K562 (cell line): ENCODE measurements around the gene TPGS2. TPM values are rescaled to one million over a fixed set of nuclear protein-coding genes. Genes with fewer than 3 reads are reported as not detected.

Source experiments
- ATAC-seq: fragments of 200-7000 bp; cut with Tn5 transposase; 3 replicates; pipeline ENCODE4 v1.9.1; 2020; ENCODE audit warnings: moderate library complexity
- BruUV-seq: library from RNA; stranded (reverse); fragments of 400-500 nt; replicated peaks from 2 replicates; lab custom pipeline; 2021; lab: Mats Ljungman, UMichigan
- CTCF ChIA-PET: fragments of 300-600 bp; formaldehyde crosslinking; extraction: SDS; loops from one replicate; lab custom pipeline; 2021; ENCODE audit warnings: low intra/inter-chr PET ratio; lab: Yijun Ruan, JAX
- POLR2A ChIA-PET: fragments of 300-600, 350-650 bp; sonication (Branson Sonifier 250); formaldehyde crosslinking; extraction: SDS; loops from one replicate; lab custom pipeline; 2021; ENCODE audit warnings: antibody characterized with exemption, inconsistent platforms; lab: Yijun Ruan, JAX
- DNase-seq, 4 experiments: peaks; one replicate each; pipeline versions ENCODE4 v3.0.0 to v3.0.0-alpha.2; 2011 to 2018; ENCODE audit warnings: low spot score in 3 of 4, mixed read lengths in 3 of 4; ENCODE audit errors: extremely low read depth in 1 of 4
- FAIRE-seq: peaks from 2 replicates; lab custom pipeline; 2011; peaks lifted over from hg19 to GRCh38; lab: Jason Lieb, UNC
- H2AFZ ChIP-seq: 2 replicates; pipeline ENCODE4 v1.6.0; 2011; ENCODE audit warnings: low read depth, low read length, control low read depth, inconsistent platforms
- H3K27ac ChIP-seq: fragments of 200-600 bp; 3 replicates; pipeline ENCODE4 v1.8.0; 2011; ENCODE audit warnings: low read depth, mild to moderate bottlenecking, control low read depth, inconsistent platforms, low read length, moderate library complexity, mixed read lengths; ENCODE audit errors: extremely low read depth
- H3K27me3 ChIP-seq, 2 experiments: fragments of 300-600 bp in 1 of 2; 2 replicates in 1 of 2; 3 replicates in 1 of 2; pipeline versions ENCODE4 v1.6.0 to v1.8.0; 2011; ENCODE audit warnings: inconsistent platforms in 2 of 2, low read length in 2 of 2, mild to moderate bottlenecking in 1 of 2, mixed read lengths in 1 of 2, moderate library complexity in 1 of 2; ENCODE audit not compliant: control insufficient read depth in 2 of 2, insufficient read depth in 2 of 2
- H3K36me3 ChIP-seq: fragments of 300-600 bp; 3 replicates; pipeline ENCODE4 v1.8.0; 2011; ENCODE audit warnings: mild to moderate bottlenecking, low read length, inconsistent platforms; ENCODE audit not compliant: control insufficient read depth, insufficient read depth
- H3K4me1 ChIP-seq, 2 experiments: fragments of 200-600 bp in 1 of 2; replicated peaks in 1 of 2; 2 replicates in 1 of 2; 3 replicates in 1 of 2; pipeline versions ENCODE4 v1.5.1 to v1.8.0; 2011; ENCODE audit warnings: inconsistent platforms in 2 of 2, low read length in 2 of 2, mild to moderate bottlenecking in 1 of 2, mixed read lengths in 1 of 2, moderate library complexity in 1 of 2; ENCODE audit not compliant: control insufficient read depth in 2 of 2, insufficient read depth in 2 of 2
- H3K4me2 ChIP-seq: 2 replicates; pipeline ENCODE4 v1.6.1; 2011; ENCODE audit warnings: low read length, control low read depth, inconsistent platforms, mixed read lengths; ENCODE audit not compliant: insufficient read depth
- H3K4me3 ChIP-seq: fragments of 200-600 bp; sonication (generic), shearing (Covaris generic); 2 replicates; pipeline ENCODE4 v1.5.1; 2016; ENCODE audit warnings: control low read depth, inconsistent platforms
- H3K79me2 ChIP-seq: fragments of 200-600 bp; 3 replicates; pipeline ENCODE4 v1.8.0; 2011; ENCODE audit warnings: low read length, inconsistent platforms; ENCODE audit not compliant: control insufficient read depth, insufficient read depth
- H3K9ac ChIP-seq, 2 experiments: 2 replicates each; pipeline versions ENCODE4 v1.6.0 to v1.6.1; 2011; ENCODE audit warnings: low read depth in 2 of 2, low read length in 2 of 2, control low read depth in 1 of 2, inconsistent platforms in 1 of 2, mild to moderate bottlenecking in 1 of 2, mixed read lengths in 1 of 2; ENCODE audit not compliant: insufficient read depth in 1 of 2
- H3K9me1 ChIP-seq: one replicate; pipeline ENCODE4 v1.6.0; 2011; ENCODE audit warnings: inconsistent platforms, mild to moderate bottlenecking, low read length, moderate library complexity; ENCODE audit not compliant: control insufficient read depth, insufficient read depth
- H3K9me3 ChIP-seq: replicated peaks from 2 replicates; pipeline ENCODE4 v1.5.1; 2011; ENCODE audit warnings: low read depth, low read length, inconsistent platforms; ENCODE audit not compliant: control insufficient read depth, insufficient read depth
- H4K20me1 ChIP-seq: replicated peaks from 2 replicates; pipeline ENCODE4 v1.6.1; 2011; ENCODE audit warnings: low read length, inconsistent platforms, mixed read lengths; ENCODE audit not compliant: control insufficient read depth, insufficient read depth
- FOS ChIP-seq: IDR thresholded peaks from 3 replicates; pipeline ENCODE4 v1.6.1; 2011; ENCODE audit not compliant: insufficient read length; ENCODE audit errors: extremely low read depth
- HDGF ChIP-seq: fragments of 450-650 bp; IDR thresholded peaks from 2 replicates; pipeline ENCODE4 v1.6.1; 2016
- KLF16 ChIP-seq: IDR thresholded peaks from 2 replicates; pipeline ENCODE4 v1.6.1; 2016; ENCODE audit warnings: antibody characterized with exemption
- LCOR ChIP-seq: sonication (generic); formaldehyde crosslinking; IDR thresholded peaks from 2 replicates; pipeline ENCODE4 v1.8.0; 2022; ENCODE audit warnings: mild to moderate bottlenecking, missing genetic modification reagents
- NCOR1 ChIP-seq: fragments of 450-650 bp; IDR thresholded peaks from 2 replicates; pipeline ENCODE4 v1.6.1; 2016; ENCODE audit warnings: mild to moderate bottlenecking, moderate library complexity
- NELFE ChIP-seq: IDR thresholded peaks from 2 replicates; pipeline ENCODE4 v1.6.1; 2011; ENCODE audit warnings: mild to moderate bottlenecking; ENCODE audit not compliant: insufficient read depth, insufficient read length
- NFIC ChIP-seq: fragments of 450-650 bp; IDR thresholded peaks from 2 replicates; pipeline ENCODE4 v1.6.1; 2017; ENCODE audit warnings: mild to moderate bottlenecking, inconsistent platforms
- SIRT6 ChIP-seq: IDR thresholded peaks from one replicate; pipeline ENCODE4 v1.6.1; 2012; ENCODE audit warnings: low read depth, mild to moderate bottlenecking, control low read depth, inconsistent platforms, low read length, moderate library complexity
- TAL1 ChIP-seq: fragments of 450-650 bp; IDR thresholded peaks from 2 replicates; pipeline ENCODE4 v1.6.1; 2016; ENCODE audit warnings: mild to moderate bottlenecking
- XRCC5 ChIP-seq: fragments of 200-400 bp; formaldehyde crosslinking; IDR thresholded peaks from 2 replicates; pipeline ENCODE4 v1.6.1; 2017; ENCODE audit warnings: low read depth, mild to moderate bottlenecking, low read length
- ZFP36 ChIP-seq: fragments of 150-350 bp; IDR thresholded peaks from 2 replicates; pipeline ENCODE4 v1.6.1; 2018; ENCODE audit warnings: low read length, low read depth; ENCODE audit not compliant: partially characterized antibody
- ZNF212 ChIP-seq: fragments of 450-650 bp; formaldehyde crosslinking; IDR thresholded peaks from 2 replicates; pipeline ENCODE4 v1.4.0; 2020; ENCODE audit warnings: mild to moderate bottlenecking
- ZNF431 ChIP-seq: sonication (generic); formaldehyde crosslinking; IDR thresholded peaks from 2 replicates; pipeline ENCODE4 v1.8.0; 2022; ENCODE audit warnings: mild to moderate bottlenecking, missing genetic modification reagents
- ZNF644 ChIP-seq: fragments of 200-800 bp; sonication (Bioruptor generic); IDR thresholded peaks from 2 replicates; pipeline ENCODE4 v1.6.1; 2016; ENCODE audit warnings: low read depth, missing genetic modification characterization, missing compliant biosample characterization
- WGBS: fragments of 100-300 bp; shearing (Covaris generic); methylation state at CpG from one replicate; pipeline ENCODE4 v1.1.6; 2016; ENCODE audit warnings: low coverage, mixed read lengths; ENCODE audit not compliant: insufficient coverage; ENCODE audit errors: missing lambda C conversion rate; 5-methylcytosine and 5-hydroxymethylcytosine counted together
- in situ Hi-C: fragments of 300-500 bp; cut with MboI; formaldehyde crosslinking; loops from 4 replicates; pipeline ENCODE4 v1.15.0; 2018; ENCODE audit warnings: inconsistent platforms, mixed read lengths
- intact Hi-C: fragments of 100-400 bp; cut with micrococcal nuclease; formaldehyde crosslinking; loops from 2 replicates; pipeline ENCODE4 v1.14.2; 2022
- polyA plus RNA-seq, 8 experiments: library from polyadenylated mRNA; depleted of rRNA in 4 of 8; stranded (reverse) in 5 of 8; unstranded in 3 of 8; fragments of >200 nt; fragmentation: Nextera tagmentation in 2 of 8; fragmentation: Illumina TruSeq in 1 of 8; extraction: Ambion mirVana in 2 of 8; extraction: Trizol in 1 of 8; gene quantifications; 2 replicates each; pipeline versions ENCODE4 v1.2.1 to v1.2.3, GENCODE V29; 2011 to 2014; ENCODE audit warnings: inconsistent platforms in 1 of 8, missing spikeins in 1 of 8
- total RNA-seq, 7 experiments: library from RNA; depleted of rRNA in 6 of 7; stranded (reverse); fragments of >200 nt in 6 of 7; fragmentation: Illumina TruSeq in 2 of 7; extraction: Trizol in 2 of 7; gene quantifications; 2 replicates each; pipeline versions ENCODE4 v1.2.1 to v1.2.3, GENCODE V29; 2011 to 2021; ENCODE audit warnings: low replicate concordance in 1 of 7
- TF ChIP-seq, protein P1 (sequence below): conservative IDR thresholded peaks from 2 replicates; pipeline ENCODE4 v1.6.1; 2011; ENCODE audit warnings: low read depth, mild to moderate bottlenecking, low read length; ENCODE audit not compliant: control insufficient read depth
- TF ChIP-seq, protein P2 (sequence below): sonication (generic); formaldehyde crosslinking; IDR thresholded peaks from 2 replicates; pipeline ENCODE4 v1.8.0; 2022; ENCODE audit warnings: missing genetic modification reagents, mild to moderate bottlenecking, borderline replicate concordance
- TF ChIP-seq, protein P3 (sequence below): fragments of 250-450 bp; sonication (Bioruptor Pico); IDR thresholded peaks from 2 replicates; pipeline ENCODE4 v1.8.0; 2022; ENCODE audit warnings: inconsistent platforms

TPGS2 gene
- total and polyA plus RNA-seq, 9 of the 15 experiments (the other 6 are each of a cell fraction or from before 2014, with no cell fraction given), result 94.2 to 449 (median 134) TPM

DNA sequence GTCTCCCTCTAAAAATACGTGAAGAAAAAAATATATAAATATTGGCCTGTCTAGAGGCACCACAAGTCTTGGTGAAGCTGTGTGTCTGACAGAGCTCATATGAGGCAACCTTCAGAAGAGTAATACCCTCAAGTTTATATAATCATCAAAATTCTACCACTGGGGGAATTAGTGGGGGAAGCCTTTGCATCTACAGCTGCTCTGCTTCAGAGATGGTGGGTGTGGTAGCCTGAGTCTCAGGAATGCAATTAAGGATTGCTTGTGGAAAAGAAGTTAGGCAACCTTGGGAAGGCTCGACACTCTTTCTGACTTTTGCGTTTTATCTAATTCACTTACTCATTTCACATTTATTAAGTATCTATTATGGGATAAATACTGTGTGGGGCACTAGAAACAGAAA lies 17.4 kb downstream of the TPGS2 start:
- in situ Hi-C loops, result no loop called here
- Histone ChIP-seq H3K9ac (no peak overlapping the region), H3K27ac (no peak overlapping the region)
- POLR2A ChIA-PET, result interaction anchor here (0.6 to 1.1 kb wide), 2 partner anchors 11 to 14 kb away, joined by 3 to 6 read pairs; no protein-coding TSS in a partner anchor
- FAIRE-seq, result no peak
- no peak for TF ChIP-seq ZNF644 (tag)
- TF ChIP-seq, protein P1, sequence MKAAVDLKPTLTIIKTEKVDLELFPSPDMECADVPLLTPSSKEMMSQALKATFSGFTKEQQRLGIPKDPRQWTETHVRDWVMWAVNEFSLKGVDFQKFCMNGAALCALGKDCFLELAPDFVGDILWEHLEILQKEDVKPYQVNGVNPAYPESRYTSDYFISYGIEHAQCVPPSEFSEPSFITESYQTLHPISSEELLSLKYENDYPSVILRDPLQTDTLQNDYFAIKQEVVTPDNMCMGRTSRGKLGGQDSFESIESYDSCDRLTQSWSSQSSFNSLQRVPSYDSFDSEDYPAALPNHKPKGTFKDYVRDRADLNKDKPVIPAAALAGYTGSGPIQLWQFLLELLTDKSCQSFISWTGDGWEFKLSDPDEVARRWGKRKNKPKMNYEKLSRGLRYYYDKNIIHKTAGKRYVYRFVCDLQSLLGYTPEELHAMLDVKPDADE, result no peak
- TF ChIP-seq FOS, result no peak
- TF ChIP-seq, protein P2, sequence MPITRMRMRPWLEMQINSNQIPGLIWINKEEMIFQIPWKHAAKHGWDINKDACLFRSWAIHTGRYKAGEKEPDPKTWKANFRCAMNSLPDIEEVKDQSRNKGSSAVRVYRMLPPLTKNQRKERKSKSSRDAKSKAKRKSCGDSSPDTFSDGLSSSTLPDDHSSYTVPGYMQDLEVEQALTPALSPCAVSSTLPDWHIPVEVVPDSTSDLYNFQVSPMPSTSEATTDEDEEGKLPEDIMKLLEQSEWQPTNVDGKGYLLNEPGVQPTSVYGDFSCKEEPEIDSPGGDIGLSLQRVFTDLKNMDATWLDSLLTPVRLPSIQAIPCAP (CRISPR knock-in tag), result no peak
- TF ChIP-seq TAL1, result no peak
- no peak for TF ChIP-seq NCOR1
- no peak for TF ChIP-seq XRCC5
- no peak for TF ChIP-seq SIRT6
- no peak for TF ChIP-seq ZNF431 (CRISPR knock-in tag)
- no peak for TF ChIP-seq NFIC
- no peak for TF ChIP-seq ZFP36
- TF ChIP-seq ZNF212, result no peak
- TF ChIP-seq, protein P3, sequence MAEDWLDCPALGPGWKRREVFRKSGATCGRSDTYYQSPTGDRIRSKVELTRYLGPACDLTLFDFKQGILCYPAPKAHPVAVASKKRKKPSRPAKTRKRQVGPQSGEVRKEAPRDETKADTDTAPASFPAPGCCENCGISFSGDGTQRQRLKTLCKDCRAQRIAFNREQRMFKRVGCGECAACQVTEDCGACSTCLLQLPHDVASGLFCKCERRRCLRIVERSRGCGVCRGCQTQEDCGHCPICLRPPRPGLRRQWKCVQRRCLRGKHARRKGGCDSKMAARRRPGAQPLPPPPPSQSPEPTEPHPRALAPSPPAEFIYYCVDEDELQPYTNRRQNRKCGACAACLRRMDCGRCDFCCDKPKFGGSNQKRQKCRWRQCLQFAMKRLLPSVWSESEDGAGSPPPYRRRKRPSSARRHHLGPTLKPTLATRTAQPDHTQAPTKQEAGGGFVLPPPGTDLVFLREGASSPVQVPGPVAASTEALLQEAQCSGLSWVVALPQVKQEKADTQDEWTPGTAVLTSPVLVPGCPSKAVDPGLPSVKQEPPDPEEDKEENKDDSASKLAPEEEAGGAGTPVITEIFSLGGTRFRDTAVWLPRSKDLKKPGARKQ, result no peak
- TF ChIP-seq HDGF, result no peak
- no peak for TF ChIP-seq LCOR (CRISPR knock-in tag)
- TF ChIP-seq NELFE, result no peak
- no peak for TF ChIP-seq KLF16
- TF ChIP-seq, all 486 proteins: peak for 0
- intact Hi-C loops, result no loop called here
- Histone ChIP-seq H2AFZ (no peak overlapping the region), H3K36me3 (peaks cover 81% of the 10 kb centered on the region), H4K20me1 (no peaks in the 10 kb centered on the region), H3K4me3 (no peak overlapping the region), H3K9me3 (no peaks in the 10 kb centered on the region), H3K9me1 (peaks cover 5% of the 10 kb centered on the region), H3K27me3 (no peaks in the 10 kb centered on the region), H3K79me2 (peaks cover 19% of the 10 kb centered on the region), H3K4me1 (peaks cover 0 to 31% of the 10 kb centered on the region in 2 experiments; a peak in 2 of 5 replicates), H3K4me2 (no peak overlapping the region)
- BruUV-seq, result no TSS peak
- CTCF ChIA-PET, result no interaction called here
- DNase-seq (peak in 2 of 4 experiments; percentile 41 to 49), ATAC-seq (no peak)
- 81% methylated on average over 3 of the region's 3 CpGs for WGBS
